HG02885 (cell line): ENCODE measurements around the gene C18orf63.
"Not testable (repeated sequence)": the region's sequence is repeated elsewhere in the genome, so short reads cannot be mapped to it uniquely, and the experiment has no call there.

ENCODE experiments used
- ATAC-seq: cut with Tn5 transposase; IDR thresholded peaks from one replicate; pipeline ENCODE4 v1.9.1; 2021; ENCODE audit warnings: mild to moderate bottlenecking; ENCODE audit not compliant: unreplicated experiment, poor library complexity

The C18orf63 gene

DNA sequence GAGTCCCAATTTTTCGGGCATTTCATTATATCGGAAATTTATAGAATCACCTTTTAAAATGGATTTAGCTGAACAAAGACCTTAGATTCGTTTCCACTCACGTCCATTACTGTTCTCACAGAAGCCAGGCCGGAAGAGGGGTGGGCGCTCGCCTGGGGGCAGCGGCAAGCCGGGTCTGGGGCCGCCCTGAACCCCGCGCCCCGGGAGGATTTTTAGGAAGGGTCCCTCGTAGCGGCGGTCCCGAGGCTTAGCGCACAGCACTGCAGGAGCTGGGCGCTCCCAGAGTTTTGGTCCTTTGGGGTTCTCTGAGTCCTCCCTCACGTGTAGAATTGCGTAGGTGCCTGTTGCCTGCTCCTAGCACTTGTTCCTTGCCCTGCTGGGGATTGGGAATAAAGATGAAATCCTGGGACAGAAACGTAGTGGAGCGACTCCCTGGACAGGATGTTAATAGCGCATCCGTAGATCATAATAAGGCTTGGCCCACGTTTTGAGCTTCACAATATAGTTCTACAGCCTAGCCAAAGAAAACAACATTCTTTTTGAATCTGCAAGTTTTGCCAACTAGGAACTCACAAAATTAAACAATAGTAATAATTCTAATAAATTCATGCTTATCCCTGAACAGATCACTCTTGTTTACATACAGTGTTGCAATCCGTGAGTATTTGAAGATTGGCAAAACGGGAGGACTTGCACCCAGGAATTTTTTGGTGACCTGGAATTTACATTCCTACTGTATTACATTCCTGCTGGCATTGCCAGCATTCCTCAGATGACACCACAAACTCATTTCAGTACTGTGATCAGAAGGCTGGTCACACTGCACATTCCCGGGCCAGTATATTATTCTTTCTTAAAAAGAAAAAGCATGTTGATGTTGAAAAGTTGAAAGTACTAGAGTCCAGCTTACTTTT, 875 bp downstream of the C18orf63 start:
- ATAC-seq: no peak

DNA sequence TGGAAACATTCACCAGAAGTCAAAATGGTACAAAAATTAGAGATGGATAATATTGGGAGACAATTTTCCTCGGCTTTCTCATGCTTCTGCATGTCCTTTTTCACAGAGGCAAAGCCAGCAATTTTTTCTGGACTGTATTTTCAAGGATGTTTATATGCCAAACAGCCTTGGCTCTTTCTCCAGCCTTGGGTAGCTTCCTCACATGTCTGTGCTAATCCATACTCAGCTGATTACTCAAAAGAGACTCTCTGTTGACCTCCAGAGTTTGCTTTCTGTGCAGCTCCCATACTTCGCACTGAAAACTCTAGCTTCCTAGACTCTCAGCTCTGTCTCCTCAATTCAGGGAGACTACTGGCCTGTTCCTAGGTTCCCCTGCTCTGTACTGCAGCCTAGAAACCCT, 10.6 kb downstream of the C18orf63 start:
- no peak for ATAC-seq

- not testable (repeated sequence) for ATAC-seq
Measured at GRCh38 chr18:74326791-74327190, 11.2 kb downstream of the C18orf63 start.

DNA sequence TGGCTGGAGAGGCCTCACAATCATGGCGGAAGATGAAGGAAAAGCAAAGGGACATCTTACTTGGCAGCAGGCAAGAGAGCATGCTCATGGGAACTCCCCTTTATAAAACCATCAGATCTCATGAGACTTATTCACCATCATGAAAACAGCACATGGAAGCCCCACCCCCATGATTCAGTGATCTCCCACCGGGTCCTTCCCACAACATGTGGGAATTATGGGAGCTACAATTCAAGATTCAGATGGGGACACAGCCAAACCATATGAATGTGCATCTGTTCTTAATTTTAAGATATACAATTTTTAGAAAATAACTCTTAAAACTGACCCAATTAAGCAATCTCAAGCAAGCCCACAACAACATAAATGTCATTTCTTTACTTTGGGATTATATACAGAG, 12.6 kb downstream of the C18orf63 start:
- ATAC-seq: no peak

DNA sequence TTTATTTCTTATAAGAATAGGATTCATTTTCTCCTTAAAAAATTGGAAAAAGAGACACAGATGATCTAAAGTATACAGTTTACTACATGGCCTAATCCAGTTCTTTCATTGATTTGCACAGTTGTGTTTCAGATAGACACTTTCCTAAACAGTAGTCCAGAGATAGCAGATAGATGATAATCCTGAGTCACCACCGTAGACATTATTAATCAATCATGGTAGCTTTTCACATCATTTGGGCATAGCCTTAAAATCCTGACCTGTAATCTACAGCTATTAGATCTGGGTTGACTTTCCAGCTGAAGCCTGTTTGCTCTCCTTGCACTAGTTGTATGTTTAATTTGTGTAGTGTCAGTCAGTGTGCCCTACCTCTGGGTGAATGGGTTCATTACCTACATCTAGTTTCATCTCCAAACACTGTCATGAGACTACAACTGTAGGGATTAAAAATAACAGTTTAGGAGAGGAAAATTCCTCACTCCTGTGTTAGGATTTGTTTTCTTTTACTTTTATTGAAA, 14.1 kb downstream of the C18orf63 start:
- no peak for ATAC-seq

- peak; percentile 53 for ATAC-seq
Measured at GRCh38 chr18:74331404-74331803, 15.8 kb downstream of the C18orf63 start.

GRCh38 chr18:74333091-74333490, 17.5 kb downstream of the C18orf63 start:
- ATAC-seq: no peak

DNA sequence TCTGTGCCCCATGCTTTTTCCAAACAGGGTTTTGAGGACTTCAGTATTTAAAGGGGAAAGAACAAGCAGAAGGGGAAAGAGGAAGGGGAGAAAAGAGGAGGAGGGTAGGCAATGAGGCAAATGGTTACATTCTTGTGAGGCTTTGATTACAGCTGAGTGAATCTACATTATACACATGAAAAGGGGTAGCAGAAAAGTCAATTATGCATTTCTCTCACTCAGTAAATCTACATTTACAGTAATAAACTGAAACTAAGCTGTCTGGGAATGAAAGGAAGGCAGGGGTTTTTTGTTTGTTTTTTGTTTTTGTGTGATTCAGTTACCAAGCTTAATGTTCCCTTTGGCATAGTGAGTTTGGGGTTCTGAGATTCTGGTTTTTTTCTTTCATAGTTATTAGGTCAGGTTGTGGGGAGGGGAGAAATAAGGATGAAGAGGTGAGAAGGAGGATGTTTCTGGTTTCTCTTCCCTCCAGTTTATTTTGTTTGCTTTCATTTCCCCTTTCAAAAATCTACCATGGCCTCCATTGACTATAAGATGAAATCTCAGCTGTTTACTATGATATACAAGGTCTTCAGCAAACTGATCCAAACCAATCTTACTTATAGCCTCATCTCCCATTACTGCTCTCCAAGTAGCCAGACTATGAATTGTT, 18.7 kb downstream of the C18orf63 start:
- peak; percentile 77 for ATAC-seq

GRCh38 chr18:74336656-74337055, 21.0 kb downstream of the C18orf63 start:
- ATAC-seq: no peak

GRCh38 chr18:74337155-74337911, 21.7 kb downstream of the C18orf63 start:
- ATAC-seq: no peak

DNA sequence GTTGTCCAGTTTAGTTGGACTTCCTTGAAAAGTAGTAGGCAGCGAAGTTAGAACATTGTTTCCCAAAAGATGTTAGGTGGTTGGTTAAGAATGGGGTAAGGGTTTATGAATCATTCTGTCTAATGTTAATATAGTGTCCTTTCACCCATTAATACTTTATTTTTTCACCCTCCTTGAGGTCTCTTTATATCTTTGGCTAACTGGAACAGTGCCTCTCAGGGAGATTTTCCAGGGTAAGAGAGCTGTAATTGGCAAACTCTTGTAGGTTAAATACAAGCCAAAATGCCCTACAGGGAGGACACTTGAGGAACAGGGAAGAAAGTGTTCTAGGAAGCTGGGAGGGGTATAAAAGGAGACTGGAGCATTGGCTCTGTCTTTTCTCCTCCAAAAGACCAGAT, 22.3 kb downstream of the C18orf63 start:
- ATAC-seq: no peak

DNA sequence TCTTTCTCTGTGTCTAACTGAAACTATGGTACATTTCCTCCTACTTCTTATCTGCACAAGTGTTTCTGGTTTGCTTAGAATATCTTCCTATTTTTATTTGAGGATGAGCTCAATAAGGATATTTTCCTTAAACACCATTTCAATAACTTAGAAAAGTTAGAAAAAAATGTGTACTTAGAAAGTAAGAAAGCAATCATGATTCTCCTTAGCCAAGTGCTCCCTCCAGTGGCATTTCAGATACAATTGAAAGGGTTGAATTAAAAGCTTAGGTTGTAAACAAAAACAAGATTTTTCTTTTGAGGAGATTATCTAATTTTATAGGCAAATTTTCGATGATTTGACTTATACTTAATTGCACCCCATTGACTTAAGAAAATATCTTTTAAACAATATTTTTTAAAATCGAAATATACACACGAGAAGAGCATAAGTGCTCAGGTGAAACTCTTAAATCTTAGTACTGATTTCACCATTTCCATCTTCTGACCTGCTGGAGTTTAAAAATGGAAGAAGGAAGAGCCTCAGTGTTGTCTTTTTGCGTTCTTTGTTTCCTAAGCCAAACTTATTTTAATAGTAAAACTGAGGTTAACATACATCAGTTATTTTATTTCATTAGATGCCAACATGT, 26.9 kb downstream of the C18orf63 start:
- ATAC-seq: peak; percentile 65

DNA sequence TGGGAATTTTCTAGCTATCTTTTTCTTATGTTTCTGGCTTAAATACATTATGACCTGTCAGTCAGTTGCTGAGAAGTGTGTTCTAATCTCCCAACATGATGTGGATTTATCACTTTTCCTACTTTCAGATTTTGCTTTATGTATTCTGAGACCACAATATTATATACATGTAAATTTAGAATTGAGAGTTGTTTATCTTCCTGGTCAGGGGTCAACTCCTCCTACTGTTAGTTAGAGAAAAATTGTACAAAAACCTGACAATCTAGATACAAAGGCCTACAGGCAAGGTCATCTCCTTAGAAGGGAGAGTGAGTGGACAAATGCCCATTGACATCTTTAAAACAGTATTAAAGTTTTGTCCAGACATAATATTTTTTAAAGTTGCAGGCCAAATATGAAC, 30.6 kb downstream of the C18orf63 start:
- no peak for ATAC-seq

DNA sequence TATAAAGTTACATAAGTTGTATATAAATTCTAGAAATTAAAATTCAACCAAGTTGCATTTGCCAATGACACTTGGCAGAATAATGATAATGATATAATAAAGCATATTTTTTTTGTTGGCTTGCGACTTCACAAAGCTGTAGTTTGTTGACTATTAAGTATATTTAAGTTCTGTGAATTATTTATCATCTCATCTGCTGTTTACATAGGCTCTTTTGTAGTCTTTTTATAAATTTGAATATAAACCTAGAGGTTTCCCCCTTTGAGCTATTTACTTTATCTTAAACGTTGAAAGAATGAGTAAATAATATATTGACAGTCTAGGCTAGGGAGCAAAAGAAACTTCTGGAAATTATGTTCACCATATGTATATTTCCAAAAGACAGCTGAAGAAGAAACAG, 32.9 kb downstream of the C18orf63 start:
- ATAC-seq: no peak

- peak; percentile 84 for ATAC-seq
Measured at GRCh38 chr18:74351354-74351753, 35.7 kb downstream of the C18orf63 start.

DNA sequence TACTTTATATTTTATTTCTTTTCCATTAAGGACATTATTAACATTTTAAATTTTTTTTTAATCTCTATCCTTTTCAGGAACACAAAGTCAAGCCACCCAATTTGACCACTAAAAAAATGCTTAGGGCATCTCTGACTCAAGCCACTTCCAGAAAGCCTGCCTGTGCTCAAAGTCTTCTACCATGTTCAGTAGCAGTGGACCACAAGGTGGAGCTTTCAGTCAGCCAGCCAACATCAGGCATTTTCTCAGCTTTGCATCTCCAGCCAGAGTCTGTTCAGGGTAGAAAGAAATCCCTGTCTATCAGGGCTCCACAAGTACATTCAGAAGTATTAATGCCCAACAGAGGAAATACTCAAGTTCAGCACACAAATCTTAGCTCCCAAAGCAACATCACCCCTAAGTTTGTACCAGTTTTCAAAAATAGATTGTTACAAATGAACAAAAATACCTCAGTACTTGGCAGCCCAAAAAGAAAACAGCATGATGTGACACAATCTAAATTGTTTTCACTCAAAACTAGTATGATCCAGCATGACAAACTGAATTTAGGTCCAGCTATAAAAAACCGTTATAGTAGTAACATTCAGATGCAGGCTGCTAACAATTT, 37.6 kb downstream of the C18orf63 start:
- ATAC-seq: peak; percentile 80

- peak; percentile 69 for ATAC-seq
Measured at GRCh38 chr18:74356959-74357358, 41.3 kb downstream of the C18orf63 start.

GRCh38 chr18:74360852-74361655, 45.4 kb downstream of the C18orf63 start:
- ATAC-seq: no peak

DNA sequence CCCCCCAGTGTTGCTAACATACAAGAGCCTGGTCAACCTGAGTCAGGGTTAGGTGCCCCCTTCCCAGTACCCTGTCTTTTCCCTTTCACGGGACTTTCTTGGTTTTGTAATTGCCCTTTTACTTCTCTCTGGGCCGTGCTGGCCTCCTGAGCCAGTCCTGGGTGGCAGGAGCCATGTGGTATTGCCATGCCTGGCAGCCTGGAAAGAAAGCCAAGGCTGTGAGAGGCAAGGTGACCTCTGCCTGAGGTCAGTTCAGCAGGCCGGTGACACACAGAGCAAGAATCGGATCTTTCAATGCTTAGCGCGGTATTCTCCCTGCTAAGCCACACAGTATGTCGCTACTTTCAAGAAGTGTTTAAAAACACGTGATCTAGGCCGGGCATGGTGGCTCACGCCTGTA, 52.3 kb downstream of the C18orf63 start:
- ATAC-seq: no peak
